Measurements from ENCODE around the gene MMADHC.
A peak's percentile ranks its signal among the peaks of the same experiment; 100 is the strongest.

Gene MMADHC

DNA sequence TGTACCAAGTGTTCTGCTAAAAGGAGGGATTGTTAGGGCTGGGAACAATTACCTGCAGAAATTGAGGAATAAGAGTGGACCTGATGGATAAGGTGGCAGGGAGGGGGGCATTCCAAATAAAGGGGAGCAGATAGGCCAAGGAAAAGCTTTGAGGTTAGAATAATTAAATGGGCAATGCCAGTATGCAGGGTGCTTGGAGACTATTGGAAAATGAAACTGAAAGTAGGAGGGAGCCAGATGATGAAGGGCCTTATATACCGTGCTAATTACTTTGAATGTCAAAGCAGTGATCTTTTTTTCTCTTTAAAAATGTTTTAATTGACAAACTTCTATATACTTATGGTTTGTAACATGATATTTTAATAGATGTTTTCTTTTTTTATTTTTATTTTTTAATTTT is 42.9 kb downstream of the MMADHC start:
- peak; percentile 17 for DNase-seq

GRCh38 chr2:149543845-149544244 is 43.7 kb downstream of the MMADHC start:
- DNase-seq: no peak

DNA sequence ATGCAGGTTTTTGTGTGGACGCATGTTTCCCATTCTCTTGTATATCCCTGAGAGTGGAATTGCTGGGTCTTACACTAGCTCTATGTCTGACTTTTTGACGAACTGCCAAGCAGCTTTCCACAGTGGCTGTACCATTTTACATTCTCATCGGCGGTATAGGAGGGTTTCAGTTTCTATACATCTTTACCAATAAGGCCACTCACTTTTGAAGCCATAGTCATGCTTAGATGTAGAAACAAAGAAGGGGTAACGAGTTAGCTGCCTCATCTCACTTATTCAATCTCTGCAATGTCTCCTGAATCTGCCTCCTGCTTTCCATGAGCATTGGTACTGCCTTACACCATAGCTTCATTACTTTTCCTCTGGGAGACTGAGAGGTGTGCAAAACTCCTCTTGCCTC is 47.4 kb downstream of the MMADHC start:
- DNase-seq: no peak

DNA sequence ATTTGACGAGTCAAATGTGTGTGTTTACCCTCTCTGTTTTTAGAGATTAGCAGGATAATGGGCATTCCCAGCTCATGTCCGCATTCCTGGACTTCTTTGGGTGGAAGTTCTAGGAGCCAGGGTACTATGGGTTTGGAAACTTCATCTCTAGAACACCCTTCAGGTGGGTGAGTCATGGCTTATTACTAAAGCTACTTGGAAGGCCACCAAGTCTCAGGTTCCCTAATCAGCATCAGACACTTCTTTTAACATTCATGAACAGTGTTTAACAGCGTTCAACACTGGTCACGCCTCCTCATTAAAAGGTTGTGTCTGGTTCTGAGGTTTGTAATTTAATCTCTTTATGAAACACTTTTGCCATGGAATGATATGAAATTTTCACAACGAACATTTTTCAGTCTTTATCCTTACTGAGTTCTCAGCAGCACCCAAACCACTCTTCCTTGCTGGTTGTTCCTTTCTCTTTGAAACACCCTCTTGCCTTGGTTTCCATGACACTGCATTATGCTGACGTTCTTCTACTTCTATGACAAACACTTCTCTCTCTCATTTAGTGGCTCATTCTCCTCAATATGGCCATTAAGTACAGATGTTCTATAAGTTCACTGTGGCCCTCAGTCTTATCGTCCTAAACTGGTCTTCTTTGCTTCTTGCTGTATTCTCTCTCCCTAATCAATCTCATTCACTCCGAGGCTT is 49.3 kb downstream of the MMADHC start:
- no peak for DNase-seq

DNA sequence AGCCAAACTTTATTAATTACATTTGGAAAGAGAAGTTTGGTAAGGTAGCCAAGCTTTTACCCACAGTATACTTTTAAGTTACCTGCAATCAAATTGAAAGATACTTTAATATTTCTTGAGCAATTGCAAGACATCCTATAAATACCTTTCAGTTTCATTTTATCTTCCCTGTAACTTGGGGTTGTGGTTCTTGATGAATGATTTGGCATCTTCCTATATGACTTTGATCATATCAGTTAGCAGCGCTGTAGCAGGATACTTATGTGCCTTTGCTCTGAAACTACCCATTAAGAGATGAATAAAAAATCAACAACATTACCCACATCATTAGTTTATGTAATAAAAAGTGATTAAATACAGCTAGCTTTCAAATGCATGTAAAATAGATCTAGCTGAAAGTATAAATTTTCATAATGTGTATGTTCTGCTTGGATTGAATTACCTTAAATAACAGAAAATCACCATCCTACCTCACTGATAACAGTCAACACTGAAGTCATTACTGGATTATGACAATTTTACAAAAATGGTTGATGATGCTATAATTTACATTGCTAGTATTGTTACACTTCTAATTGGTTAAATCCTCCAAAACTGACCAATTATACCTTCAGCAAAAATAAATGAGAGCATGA is 50.4 kb downstream of the MMADHC start:
- DNase-seq: no peak

DNA sequence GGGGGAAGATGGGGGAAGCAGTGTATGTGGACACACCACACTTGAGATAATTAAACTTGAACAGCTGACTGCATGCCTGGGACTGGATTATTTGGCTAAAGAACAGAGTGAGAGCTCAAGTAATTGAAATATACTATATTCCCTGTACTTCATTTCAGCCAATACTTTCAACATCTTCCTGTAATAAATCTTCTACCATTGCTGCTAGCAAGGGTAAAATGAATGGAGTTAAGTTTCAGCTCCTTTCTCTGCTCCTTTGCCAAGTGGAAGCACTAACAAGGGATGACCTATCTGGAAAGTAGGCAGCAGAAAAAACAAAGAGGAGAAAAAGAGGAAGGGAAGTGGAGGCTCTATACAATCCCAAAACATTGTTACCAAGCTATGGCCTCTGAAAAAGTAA is 50.9 kb downstream of the MMADHC start:
- no peak for DNase-seq

DNA sequence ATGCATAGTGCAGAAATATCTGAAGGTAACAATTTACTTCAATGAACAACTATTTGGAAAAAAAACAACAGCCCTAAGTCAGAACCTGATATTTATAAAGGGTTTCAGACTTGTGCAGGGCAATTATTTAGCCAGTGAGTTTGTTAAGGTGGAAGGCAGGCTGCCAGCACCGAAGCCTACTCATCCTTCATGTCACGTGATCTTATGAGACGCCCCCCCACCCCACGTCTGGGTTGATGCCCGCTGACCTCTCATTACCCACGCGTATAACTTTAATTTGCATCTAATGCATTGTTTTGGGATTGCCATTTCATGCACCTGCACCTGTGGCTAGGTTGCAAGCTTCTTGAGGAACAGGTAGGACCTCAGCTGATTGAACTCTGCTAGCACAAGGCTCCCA is 52.9 kb downstream of the MMADHC start:
- no peak for DNase-seq

DNA sequence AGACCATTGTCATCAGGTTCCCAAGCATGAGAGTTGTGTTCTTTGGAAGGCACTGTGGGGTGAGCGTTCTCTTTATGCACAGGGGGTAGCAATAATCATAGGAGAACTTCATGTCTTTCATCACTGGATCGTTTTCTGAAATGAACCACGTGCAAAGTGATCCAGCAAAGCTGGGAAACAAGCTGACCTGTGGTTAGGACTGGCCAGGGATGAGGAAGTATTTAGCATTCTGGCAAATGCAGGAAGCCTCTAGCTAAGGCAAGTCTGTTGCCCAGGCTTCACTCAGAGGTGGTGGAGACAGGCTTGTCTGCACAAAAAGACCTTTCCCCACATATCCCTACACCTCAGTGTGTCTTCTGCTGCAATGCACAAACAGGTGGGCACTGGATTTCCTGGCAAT is 58.6 kb downstream of the MMADHC start:
- DNase-seq: no peak

GRCh38 chr2:149527998-149528755 is 59.4 kb downstream of the MMADHC start:
- no peak for DNase-seq

GRCh38 chr2:149526689-149527088 is 60.9 kb downstream of the MMADHC start:
- no peak for DNase-seq

DNA sequence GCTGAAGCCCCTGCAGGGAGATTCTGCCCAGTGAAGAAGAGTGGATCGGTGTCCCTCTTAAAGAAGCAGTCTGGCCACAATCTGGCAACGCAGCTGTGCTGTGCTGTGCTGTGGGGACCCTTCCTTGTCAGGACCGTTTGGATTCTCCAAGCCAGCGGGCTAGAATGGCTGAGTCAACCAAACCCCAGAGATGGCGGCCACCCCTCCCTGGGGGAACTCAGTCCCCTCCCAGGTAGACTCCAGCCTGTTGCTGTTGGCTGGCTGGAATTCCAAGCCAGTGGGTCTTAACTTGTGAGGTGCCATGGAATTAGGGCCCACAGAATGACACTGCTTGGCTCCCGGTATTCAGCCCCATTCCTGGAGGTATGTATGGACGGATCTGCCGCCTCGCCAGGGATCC is 62.3 kb downstream of the MMADHC start:
- DNase-seq: no peak

All from suppressor macrophage treated with lipopolysaccharide for 4 hours (primary cell).